ENCODE measurements around the gene SCIMP. TPM values are rescaled to one million over a fixed set of nuclear protein-coding genes. Genes with fewer than 3 reads are reported as not detected.

SCIMP gene
- polyA plus RNA-seq (ENCODE audit: insufficient read length in 4 of 4) = 1 to 10 TPM; 1.2 to 2.4 (median 1.7) TPM

DNA sequence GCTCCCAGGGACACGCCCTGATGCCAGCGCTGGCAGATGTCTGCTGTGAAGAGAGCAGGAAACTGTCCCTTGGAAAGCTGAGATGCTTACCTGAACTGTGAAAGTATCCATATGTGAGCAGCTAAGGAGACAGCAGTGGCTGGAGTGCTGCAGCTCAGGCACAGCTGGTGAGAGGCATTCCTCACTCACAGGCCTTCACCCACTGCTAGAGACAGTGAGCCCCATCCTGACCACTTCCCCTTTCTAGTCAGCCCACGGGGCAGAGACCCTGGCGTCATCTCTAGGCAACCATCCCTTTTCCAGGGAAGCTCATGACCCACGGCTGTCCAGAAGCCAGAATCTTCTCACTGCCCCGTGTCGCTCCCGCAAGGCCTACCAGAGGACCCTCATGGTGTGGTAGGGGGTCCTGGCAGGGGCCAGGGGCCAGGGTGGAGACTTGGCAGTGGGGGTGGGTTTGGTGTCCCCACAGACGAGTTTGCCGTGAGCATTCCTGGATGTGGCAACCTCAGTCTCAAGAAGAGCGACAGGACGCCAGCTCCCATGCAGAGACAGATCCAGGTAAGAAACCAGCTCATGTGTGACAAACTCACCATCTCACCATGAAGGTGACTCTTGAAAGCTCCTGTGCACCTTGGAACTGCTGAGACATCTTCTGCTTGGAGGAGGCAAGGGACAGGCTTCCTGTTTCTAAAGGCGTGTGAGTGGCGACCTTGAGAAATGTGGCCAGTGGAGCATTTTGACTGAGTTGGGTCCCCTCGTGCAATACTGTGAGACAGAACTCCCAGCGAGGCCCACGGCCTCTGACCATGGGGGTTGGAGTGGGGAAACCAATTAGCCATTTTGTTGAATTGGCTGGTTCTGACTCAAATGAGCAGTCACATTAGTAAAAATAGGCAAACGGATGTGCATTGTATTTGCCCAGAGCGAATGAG, at the start of gene SCIMP:
TSS of gene SCIMP (minus strand) at position 216 of the 932 bp plus-strand sequence. CDS start at position 111, 105 bp downstream.
- no peak for DNase-seq (ENCODE audit: low read depth in 4 of 4, low spot score in 2 of 4)

GRCh38 chr17:5283571-5284315, 49.1 kb upstream of the SCIMP start:
- DNase-seq (ENCODE audit: low read depth in 4 of 4, low spot score in 2 of 4) = no peak

DNA sequence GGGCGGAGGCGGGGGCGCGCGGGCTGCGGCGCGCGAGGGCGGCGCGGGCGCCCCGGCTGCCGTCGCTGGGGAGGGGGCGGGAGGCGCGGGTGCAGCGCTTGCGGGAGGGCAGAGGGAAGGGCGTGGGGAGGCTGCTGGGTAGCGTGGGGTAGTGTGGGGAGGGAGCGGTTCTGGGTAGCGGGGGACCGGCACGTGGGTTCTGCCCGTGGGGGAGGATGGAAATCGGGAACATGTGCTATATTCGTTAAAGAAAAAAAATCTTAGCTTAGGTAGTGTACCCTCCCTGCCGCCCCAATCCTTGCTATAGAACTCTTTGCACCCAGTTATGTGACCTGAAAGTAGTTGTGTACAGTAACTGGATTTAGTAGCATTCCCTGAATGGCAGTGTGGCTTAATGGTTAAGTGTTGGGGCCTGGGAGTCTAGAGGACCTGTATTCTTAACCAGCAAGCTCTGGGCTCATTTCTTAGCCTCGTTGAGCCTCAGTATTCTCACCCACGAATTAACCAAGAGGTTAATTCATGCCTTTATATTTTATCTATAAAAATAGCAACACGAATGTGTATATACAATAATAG, 48.1 kb upstream of the SCIMP start:
- DNase-seq (ENCODE audit: low read depth in 4 of 4, low spot score in 2 of 4) = no peak

GRCh38 chr17:5281814-5282641, 47.4 kb upstream of the SCIMP start, which contains the start of gene RABEP1:
TSS of gene RABEP1 (plus strand) at chr17:5282284. CDS start at chr17:5282487, 203 bp downstream.
- peak in 3 of 4 donors; percentile 73 to 78 (median 74) for DNase-seq (ENCODE audit: low read depth in 4 of 4, low spot score in 2 of 4)

- no peak for DNase-seq (ENCODE audit: low read depth in 4 of 4, low spot score in 2 of 4)
Observed at GRCh38 chr17:5272322-5272721, 37.7 kb upstream of the SCIMP start.

- DNase-seq (ENCODE audit: low read depth in 4 of 4, low spot score in 2 of 4) = no peak
Observed at GRCh38 chr17:5269241-5269960, 34.7 kb upstream of the SCIMP start.

DNA sequence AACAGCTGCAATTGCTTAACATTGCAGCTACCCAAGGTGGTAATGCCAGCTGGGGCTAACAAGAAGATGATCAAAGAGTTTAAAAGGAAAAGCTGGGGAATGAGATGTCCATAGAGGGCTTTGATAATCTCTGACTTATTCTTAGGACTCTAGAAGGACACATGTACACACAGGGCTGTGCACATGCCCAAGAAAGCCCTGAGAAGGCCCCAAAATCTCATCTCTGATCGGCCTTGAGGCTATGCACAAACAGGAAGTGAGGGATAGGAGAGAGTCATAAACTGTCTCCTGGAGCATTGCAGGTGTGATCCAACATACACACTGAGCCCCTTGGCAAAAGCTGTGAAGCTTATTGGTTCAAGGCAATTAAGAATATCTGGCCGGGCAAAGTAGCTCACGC, 30.2 kb upstream of the SCIMP start:
- DNase-seq (ENCODE audit: low read depth in 4 of 4, low spot score in 2 of 4) = no peak

GRCh38 chr17:5263441-5263840, 28.8 kb upstream of the SCIMP start:
- no peak for DNase-seq (ENCODE audit: low read depth in 4 of 4, low spot score in 2 of 4)

- no peak for DNase-seq (ENCODE audit: low read depth in 4 of 4, low spot score in 2 of 4)
Observed at GRCh38 chr17:5262416-5262991, 27.8 kb upstream of the SCIMP start.

- no peak for DNase-seq (ENCODE audit: low read depth in 4 of 4, low spot score in 2 of 4)
Observed at GRCh38 chr17:5260542-5260941, 25.9 kb upstream of the SCIMP start.

GRCh38 chr17:5257124-5257523, 22.5 kb upstream of the SCIMP start:
- DNase-seq (ENCODE audit: low read depth in 4 of 4, low spot score in 2 of 4) = no peak

- DNase-seq (ENCODE audit: low read depth in 4 of 4, low spot score in 2 of 4) = no peak
Observed at GRCh38 chr17:5254903-5255521, 20.4 kb upstream of the SCIMP start.

- no peak for DNase-seq (ENCODE audit: low read depth in 4 of 4, low spot score in 2 of 4)
Observed at GRCh38 chr17:5254414-5254813, 19.8 kb upstream of the SCIMP start.

DNA sequence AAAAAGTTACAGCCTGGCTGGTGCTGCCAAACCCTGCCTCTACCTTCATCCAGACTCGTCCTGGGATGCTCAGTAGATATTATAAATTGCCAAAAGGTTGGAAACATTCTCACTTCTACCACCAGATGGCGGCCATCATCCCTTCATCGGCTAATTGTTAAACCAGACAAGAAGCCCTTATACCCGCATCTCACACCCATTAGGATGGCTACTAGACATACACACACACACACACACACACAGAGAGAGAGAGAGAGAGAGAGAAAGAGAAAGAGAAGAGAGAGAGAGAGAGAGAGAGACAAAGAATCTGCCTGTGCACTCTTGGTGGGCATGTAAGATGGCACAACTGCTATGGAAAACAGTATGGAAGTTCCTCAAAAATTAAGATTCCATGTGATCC, 15.0 kb upstream of the SCIMP start:
- peak in 3 of 4 donors; percentile 31 to 62 (median 34) for DNase-seq (ENCODE audit: low read depth in 4 of 4, low spot score in 2 of 4)

DNA sequence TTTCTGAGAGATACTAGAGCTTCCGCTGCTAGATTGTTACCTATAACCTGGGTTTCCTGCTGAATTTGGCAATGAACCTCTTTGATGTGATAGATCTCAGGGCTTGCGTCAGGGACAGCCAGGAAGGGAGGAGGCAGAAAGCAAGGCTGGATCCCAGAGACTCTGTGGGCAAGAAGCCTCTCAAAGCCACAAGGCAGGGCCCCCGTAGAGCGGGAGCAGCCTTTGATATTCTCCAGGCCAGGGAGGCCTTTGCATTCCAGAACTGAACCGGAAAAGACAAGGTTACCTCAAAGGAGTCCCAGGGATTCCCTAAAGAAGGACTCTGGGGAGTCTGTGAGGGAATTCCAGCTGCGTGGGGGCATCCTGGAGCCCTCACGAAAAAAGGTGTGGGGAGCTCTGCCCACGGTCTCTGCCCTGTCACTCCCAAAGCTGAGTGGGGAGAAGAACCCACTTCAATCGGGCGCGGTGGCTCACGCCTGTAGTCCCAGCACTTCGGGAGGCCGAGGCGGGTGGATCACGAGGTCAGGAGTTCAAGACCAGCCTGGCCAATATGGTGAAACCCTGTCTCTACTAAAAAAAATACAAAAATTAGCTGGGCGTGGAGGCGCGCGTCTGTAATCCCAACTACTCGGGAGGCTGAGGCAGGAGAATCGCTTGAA, 14.3 kb upstream of the SCIMP start:
- DNase-seq (ENCODE audit: low read depth in 4 of 4, low spot score in 2 of 4) = no peak

DNA sequence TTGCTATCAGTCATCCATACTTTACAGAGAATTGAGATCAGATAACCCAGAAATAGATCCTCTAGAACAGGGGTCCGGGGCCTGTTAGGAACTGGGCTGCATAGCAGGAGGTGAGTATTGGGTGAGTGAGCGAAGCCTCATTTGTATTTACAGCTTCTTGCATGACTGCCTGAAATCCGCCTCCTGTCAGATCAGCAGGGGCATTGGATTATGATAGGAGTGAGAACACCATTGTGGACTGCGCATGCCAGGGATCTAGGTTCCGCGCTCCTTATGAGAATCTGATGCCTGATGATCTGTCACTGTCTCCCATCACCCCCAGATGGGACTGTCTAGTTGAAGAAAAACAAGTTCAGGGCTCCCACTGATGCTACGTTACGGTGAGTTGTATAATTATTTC, 13.0 kb upstream of the SCIMP start:
- DNase-seq (ENCODE audit: low read depth in 4 of 4, low spot score in 2 of 4) = no peak

DNA sequence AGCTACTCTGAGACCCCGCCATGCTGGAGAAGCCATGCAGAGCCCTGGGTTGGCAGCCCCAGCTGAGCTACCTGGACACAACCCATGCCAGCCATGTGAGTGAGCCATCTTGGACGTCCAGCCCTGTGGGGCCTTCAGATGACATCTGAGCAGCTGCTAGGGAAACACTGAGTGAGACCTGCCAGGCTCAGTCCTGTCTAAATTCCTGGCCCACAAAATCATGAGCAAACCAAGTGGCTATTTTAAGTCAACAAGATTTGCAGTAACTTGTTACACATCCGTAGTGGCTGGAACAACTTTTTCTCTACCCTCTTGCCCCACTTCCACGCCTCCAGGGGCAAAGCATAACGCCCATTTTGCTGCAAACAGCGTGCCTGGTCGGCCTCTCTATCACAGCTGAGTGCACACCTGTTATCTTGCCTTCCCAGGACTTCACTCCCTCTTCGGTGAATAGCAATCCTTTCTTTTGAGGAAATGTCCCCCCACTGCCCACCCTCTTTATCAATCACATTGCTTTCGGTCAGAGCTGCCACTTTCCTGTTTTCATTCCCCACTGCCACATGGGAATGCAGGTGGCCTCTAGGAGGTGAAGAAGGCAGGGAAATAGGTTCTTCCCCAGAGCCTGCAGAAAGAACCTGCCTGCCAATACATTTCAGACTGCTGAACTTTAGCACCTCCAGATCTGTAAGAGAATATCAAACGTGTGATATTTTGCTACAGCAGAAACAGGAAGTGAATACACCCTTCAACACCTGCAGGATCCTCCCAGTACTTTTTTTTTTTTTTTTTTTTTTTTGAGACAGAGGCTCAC, 7.4 kb upstream of the SCIMP start:
- DNase-seq (ENCODE audit: low read depth in 4 of 4, low spot score in 2 of 4) = no peak
